Stomach (tissue), 4 donors: ENCODE measurements around the gene FNDC3B.

Source experiments
- CTCF ChIP-seq, 7 experiments: fragments of 450-650 bp in 4 of 7; fragments of 200-600 bp in 3 of 7; sonication (generic) in 3 of 7; IDR thresholded peaks; one replicate each; pipeline ENCODE4 v1.5.1; 2016 to 2019; ENCODE audit warnings: antibody characterized with exemption in 7 of 7, control low read depth in 2 of 7, mild to moderate bottlenecking in 1 of 7
- POLR2A ChIP-seq, 4 donors: fragments of 450-650 bp; IDR thresholded peaks; one replicate each; pipeline ENCODE4 v1.6.1; 2016; ENCODE audit warnings: antibody characterized with exemption in 4 of 4, control low read depth in 2 of 4, mild to moderate bottlenecking in 1 of 4, moderate library complexity in 1 of 4
- POLR2AphosphoS5 ChIP-seq, 3 donors: sonication (generic); formaldehyde crosslinking; IDR thresholded peaks; one replicate each; pipeline ENCODE4 v1.6.1; 2016; ENCODE audit warnings: antibody characterized with exemption in 3 of 3

GRCh38 chr3:172303181-172303580, 263.8 kb downstream of the FNDC3B start:
- TF ChIP-seq CTCF (IDR thresholded peaks at IDR 0.05) (no peak), POLR2AphosphoS5 (IDR thresholded peaks at IDR 0.05) (no peak), POLR2A (IDR thresholded peaks at IDR 0.05) (no peak)
